ENCODE measurements around the gene SIPA1L2. TPM values are rescaled to one million over a fixed set of nuclear protein-coding genes. Genes with fewer than 3 reads are reported as not detected.
A peak's percentile ranks its signal among the peaks of the same experiment; 100 is the strongest.

Gene SIPA1L2
- total and polyA plus RNA-seq, 4 donors = 5.3 to 60.1 (median 30.4) TPM

- no peak overlapping the region for H3K9ac ChIP-seq (ENCODE audit: insufficient read depth in 1 of 2, low read length in 2 of 2)
- H3K27ac ChIP-seq (ENCODE audit: low read depth in 1 of 2, low read length in 1 of 2) = peak overlapping the region in 1 of 2 donors; percentile 52
- no peak for DNase-seq
- no peaks in the 10 kb centered on the region for H3K9me3 ChIP-seq (ENCODE audit: control insufficient read depth in 4 of 4, insufficient read depth in 3 of 4, low read length in 3 of 4)
- TF ChIP-seq CTCF (IDR thresholded peaks at IDR 0.05; ENCODE audit: control extremely low read depth, extremely low read depth) = no peak
- ATAC-seq (ENCODE audit: insufficient read depth, low FRiP score) = no peak
- no peaks in the 10 kb centered on the region for H3K36me3 ChIP-seq (ENCODE audit: control insufficient read depth in 4 of 4, insufficient read depth in 4 of 4, low read length in 4 of 4)
- 52 to 55% methylated on average over 3 of the region's 3 CpGs for WGBS, 2 donors
- H3K4me3 ChIP-seq = no peak overlapping the region
- H3K4me1 ChIP-seq (ENCODE audit: control insufficient read depth in 5 of 5, insufficient read depth in 5 of 5, low read length in 5 of 5) = peaks cover 13 to 44% (median 15%) of the 10 kb centered on the region in 5 donors
- no peaks in the 10 kb centered on the region for H3K27me3 ChIP-seq (ENCODE audit: control insufficient read depth in 3 of 3, insufficient read depth in 3 of 3, low read length in 2 of 3)
These were observed 8.9 kb downstream of the SIPA1L2 start for GRCh38 chr1:232621050-232621449.

GRCh38 chr1:232620356-232620969, 9.5 kb downstream of the SIPA1L2 start:
- no peaks in the 10 kb centered on the region for H3K9me3 ChIP-seq (ENCODE audit: control insufficient read depth in 4 of 4, insufficient read depth in 3 of 4, low read length in 3 of 4)
- H3K4me3 ChIP-seq = no peak overlapping the region
- ATAC-seq (ENCODE audit: insufficient read depth, low FRiP score) = peak; percentile 41
- 9 to 17% methylated on average over 6 of the region's 6 CpGs for WGBS, 2 donors
- H3K27me3 ChIP-seq (ENCODE audit: control insufficient read depth in 3 of 3, insufficient read depth in 3 of 3, low read length in 2 of 3) = no peaks in the 10 kb centered on the region
- H3K4me1 ChIP-seq (ENCODE audit: control insufficient read depth in 5 of 5, insufficient read depth in 5 of 5, low read length in 5 of 5) = peaks cover 13 to 44% (median 18%) of the 10 kb centered on the region in 5 donors
- no peaks in the 10 kb centered on the region for H3K36me3 ChIP-seq (ENCODE audit: control insufficient read depth in 4 of 4, insufficient read depth in 4 of 4, low read length in 4 of 4)
- peak overlapping the region; percentile 74 to 87 for H3K27ac ChIP-seq (ENCODE audit: low read depth in 1 of 2, low read length in 1 of 2)
- H3K9ac ChIP-seq (ENCODE audit: insufficient read depth in 1 of 2, low read length in 2 of 2) = peak overlapping the region in 1 of 2 donors; percentile 38
- no peak for TF ChIP-seq CTCF (IDR thresholded peaks at IDR 0.05; ENCODE audit: control extremely low read depth, extremely low read depth)
- DNase-seq = peak; percentile 90 to 98 (median 98)

GRCh38 chr1:232617237-232617636, 12.7 kb downstream of the SIPA1L2 start:
- DNase-seq (peak in 1 of 3 donors; percentile 57), ATAC-seq (ENCODE audit: insufficient read depth, low FRiP score) (no peak)
- Histone ChIP-seq H3K9ac (ENCODE audit: insufficient read depth in 1 of 2, low read length in 2 of 2) (no peak overlapping the region), H3K9me3 (ENCODE audit: control insufficient read depth in 4 of 4, insufficient read depth in 3 of 4, low read length in 3 of 4) (no peaks in the 10 kb centered on the region), H3K36me3 (ENCODE audit: control insufficient read depth in 4 of 4, insufficient read depth in 4 of 4, low read length in 4 of 4) (peaks cover 0 to 3% (median 0%) of the 10 kb centered on the region in 4 donors), H3K4me3 (no peak overlapping the region), H3K27ac (ENCODE audit: low read depth in 1 of 2, low read length in 1 of 2) (no peak overlapping the region), H3K4me1 (ENCODE audit: control insufficient read depth in 5 of 5, insufficient read depth in 5 of 5, low read length in 5 of 5) (peaks cover 13 to 64% (median 34%) of the 10 kb centered on the region in 5 donors), H3K27me3 (ENCODE audit: control insufficient read depth in 3 of 3, insufficient read depth in 3 of 3, low read length in 2 of 3) (no peaks in the 10 kb centered on the region)
- 65 to 79% methylated on average over 1 of the region's 1 CpG for WGBS, 2 donors
- TF ChIP-seq CTCF (IDR thresholded peaks at IDR 0.05; ENCODE audit: control extremely low read depth, extremely low read depth) = no peak
